VCaP (cell line): Measurements from ENCODE around the gene BTF3L4.

Experiments used
- H3K27ac ChIP-seq: fragments of 450-650 bp; 2 replicates; pipeline ENCODE4 v1.5.1; 2017
- TF ChIP-seq, protein P1 (sequence below): fragments of 450-650 bp; conservative IDR thresholded peaks from 2 replicates; pipeline ENCODE4 v1.5.1; 2017; ENCODE audit warnings: mild to moderate bottlenecking, moderate library complexity

Gene BTF3L4

DNA sequence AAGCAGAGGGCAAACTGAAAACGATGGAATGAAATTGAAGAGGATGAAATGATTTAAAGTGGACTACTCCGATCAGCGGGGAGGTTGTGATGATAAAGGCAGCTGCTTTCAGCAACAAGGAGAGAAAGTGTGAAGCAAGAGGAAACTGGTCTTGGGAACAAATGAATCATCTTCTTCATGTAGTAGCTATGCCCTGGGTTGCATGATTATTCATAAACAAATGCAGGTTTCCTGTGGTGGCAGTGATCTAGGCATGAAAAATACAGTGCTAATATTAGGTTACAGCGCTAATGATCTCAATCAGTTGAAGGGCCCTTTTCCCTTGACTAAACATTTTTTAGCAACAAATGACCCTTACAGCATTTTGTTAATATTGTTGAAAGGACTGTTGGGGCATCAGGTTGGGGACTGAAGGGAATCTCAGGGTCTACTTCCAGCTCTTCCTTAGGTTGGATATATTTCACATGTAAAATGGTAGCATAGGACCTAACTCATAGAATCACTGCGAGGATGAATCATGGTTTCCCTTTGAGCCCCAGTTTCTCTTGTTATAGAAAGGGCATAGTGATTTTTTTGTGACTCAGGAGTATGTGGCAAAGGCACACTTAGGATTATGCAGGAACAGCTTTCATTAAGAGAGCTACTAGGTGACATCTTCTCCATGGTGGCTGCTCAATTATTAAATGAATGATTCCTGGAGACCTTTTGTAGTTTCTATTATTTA is 83.9 kb downstream of the BTF3L4 start:
- peak overlapping the region; percentile 98 for H3K27ac ChIP-seq
- TF ChIP-seq, protein P1, sequence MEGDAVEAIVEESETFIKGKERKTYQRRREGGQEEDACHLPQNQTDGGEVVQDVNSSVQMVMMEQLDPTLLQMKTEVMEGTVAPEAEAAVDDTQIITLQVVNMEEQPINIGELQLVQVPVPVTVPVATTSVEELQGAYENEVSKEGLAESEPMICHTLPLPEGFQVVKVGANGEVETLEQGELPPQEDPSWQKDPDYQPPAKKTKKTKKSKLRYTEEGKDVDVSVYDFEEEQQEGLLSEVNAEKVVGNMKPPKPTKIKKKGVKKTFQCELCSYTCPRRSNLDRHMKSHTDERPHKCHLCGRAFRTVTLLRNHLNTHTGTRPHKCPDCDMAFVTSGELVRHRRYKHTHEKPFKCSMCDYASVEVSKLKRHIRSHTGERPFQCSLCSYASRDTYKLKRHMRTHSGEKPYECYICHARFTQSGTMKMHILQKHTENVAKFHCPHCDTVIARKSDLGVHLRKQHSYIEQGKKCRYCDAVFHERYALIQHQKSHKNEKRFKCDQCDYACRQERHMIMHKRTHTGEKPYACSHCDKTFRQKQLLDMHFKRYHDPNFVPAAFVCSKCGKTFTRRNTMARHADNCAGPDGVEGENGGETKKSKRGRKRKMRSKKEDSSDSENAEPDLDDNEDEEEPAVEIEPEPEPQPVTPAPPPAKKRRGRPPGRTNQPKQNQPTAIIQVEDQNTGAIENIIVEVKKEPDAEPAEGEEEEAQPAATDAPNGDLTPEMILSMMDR = no peak
